ENCODE results near the gene SNX27.
A peak's percentile ranks its signal among the peaks of the same experiment; 100 is the strongest.
"Not testable (repeated sequence)": the region's sequence is repeated elsewhere in the genome, so short reads cannot be mapped to it uniquely, and the experiment has no call there.

Gene SNX27

DNA sequence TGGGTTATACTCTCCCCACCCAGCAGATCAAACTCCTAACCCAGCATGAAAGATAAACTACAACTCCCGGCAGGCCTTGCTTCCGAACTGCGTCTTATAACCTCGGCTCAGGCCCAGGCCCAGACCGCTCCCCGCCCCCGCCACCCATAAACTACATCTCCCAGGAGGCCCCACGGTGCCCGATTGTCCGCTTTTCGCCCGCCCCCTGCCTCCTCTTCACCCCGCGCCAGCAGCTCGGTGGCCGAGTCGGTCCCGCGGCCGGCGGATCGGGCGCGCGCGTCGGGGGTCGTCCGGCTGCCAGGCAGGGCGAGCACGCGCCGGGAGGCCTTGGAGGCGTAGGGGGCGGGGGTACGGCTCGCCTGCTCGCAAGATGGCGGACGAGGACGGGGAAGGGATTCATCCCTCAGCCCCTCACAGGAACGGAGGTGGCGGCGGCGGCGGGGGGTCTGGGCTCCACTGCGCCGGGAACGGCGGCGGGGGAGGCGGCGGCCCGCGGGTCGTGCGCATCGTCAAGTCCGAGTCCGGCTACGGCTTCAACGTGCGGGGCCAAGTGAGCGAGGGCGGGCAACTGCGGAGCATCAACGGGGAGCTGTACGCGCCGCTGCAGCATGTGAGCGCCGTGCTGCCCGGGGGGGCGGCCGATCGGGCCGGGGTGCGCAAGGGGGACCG, at the start of gene SNX27:
TSS of gene SNX27 (plus strand) at position 219 of the 669 bp plus-strand sequence. CDS start at position 371, 152 bp downstream.
- DNase-seq, result peak; percentile 94

DNA sequence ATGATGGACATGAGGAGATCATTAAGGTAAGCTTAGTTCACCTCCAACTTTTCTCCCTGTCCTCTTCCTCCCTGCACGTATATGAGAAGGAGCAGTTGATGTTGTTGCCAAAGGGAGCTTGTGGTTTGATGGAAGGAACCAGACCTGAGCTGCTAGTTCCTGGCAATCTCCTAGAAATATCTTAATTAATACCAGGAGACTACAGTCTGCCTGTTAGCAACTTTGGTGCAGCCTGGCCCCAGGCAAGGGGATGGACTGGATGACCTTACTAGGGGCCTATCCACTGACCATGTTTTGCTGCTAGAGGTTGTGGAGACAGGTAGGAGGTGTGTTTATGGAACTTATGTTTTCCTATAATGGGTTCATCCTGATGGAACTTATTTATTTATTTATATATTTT, 49.2 kb upstream of the SNX27 start:
- DNase-seq, result no peak

DNA sequence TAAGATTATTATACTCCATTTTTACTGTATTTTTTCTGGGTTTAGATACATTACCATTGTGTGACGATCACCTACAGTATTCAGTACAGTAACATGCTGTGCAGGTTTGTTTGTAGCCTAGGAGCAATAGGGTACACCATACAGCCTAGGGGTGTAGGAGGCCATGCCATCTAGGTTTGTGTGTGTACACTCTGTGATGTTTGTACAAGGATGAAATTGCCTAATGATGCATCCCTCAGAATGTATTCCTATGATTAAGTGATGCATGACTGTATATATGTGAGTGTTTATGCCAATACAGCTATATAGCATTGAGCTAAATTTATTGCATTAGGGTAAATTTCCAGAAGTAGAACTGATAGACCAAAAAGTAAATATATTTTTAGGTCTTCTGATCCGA, 48.5 kb upstream of the SNX27 start:
- no peak for DNase-seq

DNA sequence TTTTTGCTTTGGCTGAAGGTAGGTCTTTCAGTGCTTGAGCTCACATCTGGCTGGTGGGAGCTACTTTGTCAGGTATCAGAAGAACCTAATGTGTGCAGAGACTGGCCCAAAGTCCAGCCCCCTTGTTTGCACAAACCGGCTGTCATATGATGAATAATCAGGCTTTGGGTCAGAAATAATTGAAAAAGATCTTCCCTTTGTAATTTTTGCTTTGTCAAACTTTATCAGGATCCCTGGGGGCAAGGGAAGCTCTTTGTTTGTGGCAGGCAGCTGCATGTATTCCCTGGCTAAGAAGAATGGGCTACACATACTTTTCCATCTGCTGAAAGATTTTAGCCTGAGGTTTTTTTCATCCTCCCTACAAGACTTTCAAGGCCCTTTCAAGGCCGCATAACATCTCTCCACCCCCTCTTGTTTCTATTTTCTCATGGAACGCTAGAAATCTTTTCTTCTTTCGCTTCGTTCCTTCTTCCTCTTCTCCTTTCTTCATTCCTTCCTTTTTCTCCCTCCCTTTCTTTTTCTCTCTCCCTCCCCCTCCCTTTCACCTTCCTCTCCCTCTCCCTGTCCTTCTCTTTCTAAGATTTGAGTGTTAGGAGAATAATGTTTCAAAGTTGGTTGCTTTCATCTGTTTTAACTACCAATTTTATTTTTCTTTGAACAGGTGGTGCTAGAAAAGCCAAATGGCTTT, 46.2 kb upstream of the SNX27 start:
- DNase-seq, result no peak

DNA sequence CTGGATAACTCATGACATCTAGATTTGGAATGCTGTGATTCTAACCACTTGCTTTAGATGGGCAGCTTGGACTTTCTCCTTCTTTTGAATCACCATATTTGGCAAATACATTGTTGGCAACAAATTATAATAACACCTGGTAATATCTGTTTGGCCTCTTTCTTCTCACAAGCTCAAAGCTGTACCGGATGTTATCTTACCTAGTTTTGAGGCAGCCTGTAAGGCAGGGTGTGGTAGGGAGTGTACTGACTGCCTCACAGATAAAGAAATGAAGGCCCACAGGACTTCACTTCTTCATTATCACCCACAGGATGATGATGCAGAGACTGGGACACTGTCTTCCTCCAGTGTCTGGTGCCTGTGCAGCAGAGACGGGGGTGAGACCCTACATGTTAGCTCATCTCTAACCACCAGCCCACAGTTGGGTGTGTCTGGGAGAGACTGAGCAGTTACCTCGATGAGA, 43.2 kb upstream of the SNX27 start:
- DNase-seq, result peak; percentile 68

DNA sequence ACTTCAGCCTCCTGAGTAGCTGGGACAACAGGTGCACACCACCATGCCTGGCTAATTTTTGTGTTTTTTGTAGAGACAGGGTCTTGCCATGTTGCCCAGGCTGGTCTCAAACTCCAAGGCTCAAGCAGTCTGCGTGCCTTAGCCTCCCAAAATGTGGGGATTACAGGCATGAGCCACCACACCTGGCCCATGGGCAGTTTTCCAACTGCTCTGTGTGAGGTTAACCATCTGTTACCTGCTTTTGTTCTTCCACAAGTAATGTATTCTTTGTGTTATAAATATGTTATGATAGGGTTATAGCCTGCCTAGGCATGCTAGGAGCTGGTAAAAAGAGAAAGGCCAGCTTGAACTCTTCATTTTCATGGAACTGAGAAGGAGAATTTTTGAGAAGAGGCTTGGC, 41.0 kb upstream of the SNX27 start:
- no peak for DNase-seq

DNA sequence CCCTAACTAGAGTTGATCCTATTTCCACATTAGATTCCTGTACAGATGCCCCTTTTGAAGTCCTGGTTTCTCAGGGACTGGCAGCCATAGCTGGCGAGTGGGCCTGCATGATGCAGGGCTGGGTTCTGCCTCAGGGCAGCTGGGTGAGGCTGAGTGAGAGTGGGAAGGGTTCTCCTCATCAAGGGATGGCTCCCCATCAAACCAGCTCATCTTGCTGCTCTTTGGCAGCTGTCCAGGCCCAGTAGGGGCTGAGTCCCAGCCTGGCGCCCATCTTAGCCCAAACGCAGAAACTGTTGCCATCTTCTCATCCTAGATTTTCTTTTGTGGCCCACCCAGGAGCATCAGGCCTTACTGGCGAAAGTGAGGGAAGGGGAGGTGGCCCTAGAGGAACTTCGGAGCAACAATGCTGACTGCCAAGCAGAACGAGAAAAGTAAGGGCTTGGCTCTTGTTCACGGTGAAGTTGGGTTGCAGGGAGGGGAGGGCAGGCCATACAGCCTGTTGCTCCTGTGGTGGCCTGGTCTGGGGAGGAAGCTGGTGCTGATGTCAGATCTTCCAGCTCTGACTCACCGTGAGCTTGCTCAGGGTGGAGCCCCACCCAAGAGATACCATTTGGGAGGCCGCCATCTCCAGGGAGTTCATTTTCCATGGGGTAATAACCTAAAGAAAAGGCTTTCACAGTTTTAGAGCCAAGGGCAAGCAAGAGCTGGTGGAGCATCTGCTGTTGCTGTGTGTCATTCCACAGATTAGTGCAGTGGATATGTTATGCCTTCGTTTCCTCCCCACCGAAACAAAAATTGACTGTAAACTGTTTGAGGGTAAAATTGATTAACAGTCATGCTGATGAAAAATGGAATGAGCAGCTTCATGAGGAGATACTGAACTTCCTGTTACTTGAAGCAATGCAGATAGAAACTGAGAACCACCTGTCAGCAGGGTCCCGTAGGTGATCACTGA, 37.0 kb upstream of the SNX27 start:
- DNase-seq, result peak; percentile 63

DNA sequence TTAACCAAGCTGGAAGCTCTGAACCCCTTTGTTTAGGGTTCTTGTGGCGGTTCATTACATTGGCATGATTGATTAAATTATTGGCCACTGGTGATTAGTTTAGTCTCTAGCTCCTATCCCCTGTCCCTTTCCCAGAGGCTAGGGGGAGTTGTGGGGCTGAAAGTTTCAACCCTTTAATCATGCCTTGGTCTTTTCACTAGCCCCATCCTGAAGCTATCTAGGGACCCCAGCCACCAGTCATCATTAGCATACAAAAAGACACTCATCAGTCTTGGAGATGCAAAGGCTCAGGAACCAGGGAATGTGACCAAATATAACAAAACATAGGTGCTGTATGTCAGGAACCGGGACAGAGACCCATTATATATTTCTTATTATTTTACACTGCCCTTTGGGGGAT, 34.7 kb upstream of the SNX27 start:
- DNase-seq, result no peak

DNA sequence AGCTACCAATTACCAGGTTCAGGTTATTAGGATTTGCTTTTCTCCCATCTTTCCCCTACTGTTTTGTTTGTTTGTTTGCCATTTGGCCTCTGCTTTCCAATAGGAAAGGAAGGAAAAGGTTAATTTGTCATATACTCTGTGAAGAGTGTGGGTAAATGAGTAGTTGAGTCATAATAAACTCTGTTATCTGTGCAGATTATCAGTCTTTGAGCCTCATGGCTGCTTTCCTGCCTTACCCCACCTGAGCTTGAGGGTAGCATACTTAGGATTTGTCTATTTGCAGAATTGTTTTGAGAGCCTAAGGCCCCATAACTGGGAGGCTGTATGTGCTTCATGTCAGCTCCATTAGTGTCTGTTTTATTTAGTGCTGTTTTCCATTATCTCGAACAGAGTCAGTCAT, 32.9 kb upstream of the SNX27 start:
- no peak for DNase-seq

DNA sequence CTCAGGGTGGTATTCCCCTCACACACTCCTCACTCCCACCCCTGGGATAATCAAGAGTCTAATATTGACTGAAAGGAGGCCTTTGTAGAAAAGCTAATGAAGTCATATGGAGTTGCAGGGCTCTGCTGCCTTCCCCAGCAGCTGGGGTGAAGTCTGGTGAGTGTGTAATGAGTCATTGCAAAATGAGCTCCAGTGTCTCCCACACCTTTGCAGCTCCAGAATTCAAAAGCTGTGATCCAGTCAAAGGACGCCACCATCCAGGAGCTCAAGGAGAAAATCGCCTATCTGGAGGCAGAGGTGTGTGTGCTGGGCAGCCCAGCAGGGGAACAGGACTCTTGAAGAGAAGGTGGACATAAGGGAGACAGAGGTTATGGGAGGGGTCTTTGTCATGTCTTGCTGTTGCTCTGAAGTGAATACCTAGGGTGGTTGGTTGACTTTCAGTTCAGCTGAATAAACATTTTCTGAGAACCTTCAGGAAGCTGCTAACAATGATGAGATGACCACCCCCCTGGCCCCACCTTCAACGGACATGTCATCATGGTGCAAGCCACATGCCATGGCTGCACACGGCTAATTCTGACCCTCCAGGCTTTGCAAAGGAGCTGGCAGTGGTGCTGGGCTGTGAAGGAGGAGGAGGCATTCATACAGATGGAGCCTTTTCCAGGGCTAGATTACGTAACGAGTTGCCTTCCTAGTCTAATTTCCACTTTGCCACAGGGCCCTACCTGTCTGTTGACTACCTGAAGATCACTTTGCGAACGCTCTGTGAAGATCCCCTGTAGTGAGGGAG, 32.2 kb upstream of the SNX27 start:
- no peak for DNase-seq

DNA sequence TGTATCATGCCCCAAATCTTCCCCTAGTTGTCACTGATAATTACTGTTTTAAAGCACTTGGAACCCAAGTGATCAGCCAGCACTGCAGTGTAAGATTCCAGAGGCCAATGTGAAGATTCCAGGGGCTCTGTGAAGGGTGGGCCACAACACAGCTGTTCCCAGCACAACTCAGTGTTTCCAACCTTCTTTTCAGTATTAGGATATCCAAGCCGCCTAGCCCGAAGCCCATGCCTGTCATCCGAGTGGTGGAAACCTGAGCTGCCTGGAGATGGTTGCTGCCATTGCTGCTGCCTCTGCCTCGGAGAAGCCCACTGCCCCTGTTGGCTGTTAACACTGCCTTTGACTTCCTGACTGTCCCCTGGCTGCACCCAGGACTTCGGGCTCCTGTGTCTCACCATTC, 30.4 kb upstream of the SNX27 start:
- DNase-seq, result no peak

DNA sequence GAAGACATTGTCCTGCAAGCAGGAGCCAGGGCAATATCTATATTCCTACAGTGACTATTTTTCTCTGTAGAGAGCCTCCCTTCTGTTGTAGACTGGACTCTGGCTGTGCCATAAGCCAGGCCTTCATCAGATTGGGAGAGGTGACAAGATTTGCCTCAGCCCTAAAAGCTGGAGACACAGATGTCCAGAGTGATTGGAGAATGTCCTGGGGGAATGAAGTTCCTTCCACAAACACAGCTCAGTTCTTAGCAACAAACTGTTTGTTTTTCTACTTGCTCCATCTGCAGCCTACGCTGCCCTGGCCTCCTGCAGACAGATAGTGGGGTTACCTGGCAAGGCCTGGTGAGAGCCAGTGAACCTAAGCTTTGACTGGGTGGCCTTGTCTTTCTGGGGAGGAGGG, 29.9 kb upstream of the SNX27 start:
- DNase-seq, result no peak

DNA sequence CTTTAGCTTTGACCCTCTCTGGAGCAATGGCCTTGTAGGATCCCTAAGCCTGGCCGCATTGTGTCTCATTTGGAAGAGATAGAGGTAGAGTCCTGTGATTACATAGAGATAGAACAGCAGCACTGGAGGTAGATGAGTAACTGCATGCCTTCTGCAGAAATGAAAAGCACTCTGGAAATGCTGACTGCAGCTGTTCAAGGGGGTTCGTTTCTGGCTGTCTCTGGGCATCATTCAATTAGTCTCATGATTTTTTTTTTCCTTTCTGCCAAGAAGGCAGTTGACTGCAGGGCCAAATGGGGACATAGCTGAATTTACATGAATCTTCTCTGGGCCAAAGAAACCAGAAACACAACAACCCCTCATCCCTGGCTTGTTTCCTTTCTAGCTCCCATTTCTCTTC, 28.1 kb upstream of the SNX27 start:
- DNase-seq, result no peak

DNA sequence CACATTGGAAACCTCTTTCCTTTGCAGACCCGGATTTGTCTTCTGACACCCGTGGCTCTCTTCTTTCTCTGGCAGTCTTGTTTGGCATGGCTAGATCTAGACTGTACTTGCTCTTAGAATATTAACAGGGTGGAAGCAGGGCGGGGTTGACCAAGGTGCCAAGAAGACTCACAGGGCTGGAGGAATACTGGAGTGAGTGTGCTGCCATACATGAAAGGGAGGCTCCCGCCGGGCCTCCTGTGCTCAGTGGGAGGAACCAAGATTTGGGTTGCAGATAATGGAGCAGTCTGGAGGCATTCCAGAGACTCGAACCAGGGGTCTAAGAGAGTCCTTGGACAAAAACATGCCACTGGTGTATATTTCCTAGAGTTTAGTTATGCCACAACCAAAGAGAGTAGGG, 27.6 kb upstream of the SNX27 start:
- no peak for DNase-seq

DNA sequence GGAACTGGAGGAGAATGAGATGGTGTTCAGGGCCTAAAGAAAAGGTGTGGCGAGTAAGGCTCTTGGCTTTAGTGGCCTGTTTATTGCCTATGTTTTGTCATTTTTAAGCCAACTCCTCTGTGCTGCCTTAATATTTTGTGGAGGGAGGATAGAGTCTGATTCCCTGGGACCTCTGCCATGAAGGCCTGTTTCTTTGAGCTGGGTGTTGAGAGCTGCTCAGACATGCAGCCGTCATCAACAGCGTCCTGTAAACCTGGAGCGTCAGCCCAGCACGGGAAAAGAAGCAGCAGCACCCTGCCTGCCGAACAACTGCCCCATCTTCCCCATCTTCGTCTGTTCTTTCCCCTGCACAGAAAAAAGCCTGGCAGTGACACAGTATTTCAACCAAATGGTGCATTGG, 27.1 kb upstream of the SNX27 start:
- no peak for DNase-seq

DNA sequence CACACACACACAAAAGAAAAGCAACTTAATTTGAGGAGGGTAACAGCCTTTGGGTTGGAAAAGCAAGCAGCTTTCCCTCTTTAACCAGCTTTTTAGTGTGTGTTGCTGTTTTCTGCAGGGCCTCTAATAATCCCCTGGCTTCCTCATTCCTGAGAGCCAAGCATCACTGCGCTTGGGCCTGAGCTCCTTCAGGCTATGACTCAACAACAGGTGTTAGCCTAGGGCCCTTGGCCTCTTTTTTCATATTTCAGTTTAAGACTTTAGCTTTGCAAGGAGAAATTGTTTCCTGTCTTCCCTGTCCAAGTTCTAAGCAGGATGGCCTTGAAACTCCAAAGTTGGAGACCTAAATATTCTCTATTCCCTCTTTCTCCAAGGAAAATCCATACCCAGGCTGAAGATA, 26.2 kb upstream of the SNX27 start:
- DNase-seq, result no peak

DNA sequence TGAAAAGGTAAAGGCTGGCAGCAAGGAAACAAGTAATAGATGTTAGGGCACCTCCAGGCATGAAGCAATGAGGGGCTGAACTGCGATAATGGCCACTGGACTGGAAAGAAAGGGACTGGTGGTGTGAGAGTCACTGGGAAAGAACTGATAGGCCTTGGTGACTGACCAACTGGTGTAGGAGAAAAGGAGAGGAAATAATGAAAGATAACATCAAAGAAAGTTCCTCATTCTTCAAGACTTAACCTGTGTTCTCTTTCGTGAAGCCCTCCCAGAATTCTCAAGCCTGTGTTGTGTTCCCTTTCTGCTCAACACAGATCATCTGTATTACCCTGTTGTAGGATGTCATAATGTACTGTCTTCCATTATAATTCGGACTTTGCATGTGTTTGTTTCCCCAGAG, 20.9 kb upstream of the SNX27 start:
- DNase-seq, result no peak

DNA sequence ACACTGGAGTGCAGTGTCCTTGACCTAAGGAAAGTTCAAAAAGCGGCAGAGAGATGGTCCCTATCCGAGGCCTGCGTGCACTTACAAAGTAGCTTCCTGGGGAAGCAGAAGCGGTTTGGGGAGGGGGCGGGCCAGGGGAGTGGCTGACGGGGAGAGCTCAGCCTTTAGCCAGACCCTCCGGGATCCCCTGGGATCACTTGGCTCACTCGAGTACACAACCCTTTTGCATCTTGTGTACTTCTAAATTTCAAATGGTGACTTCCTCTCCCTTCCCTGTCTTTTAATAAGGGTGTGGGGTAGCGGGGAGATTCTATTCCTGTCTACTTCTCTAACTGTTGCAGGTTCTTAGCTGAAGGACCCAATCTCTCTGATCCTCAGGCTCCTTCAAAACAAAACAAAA, 18.1 kb upstream of the SNX27 start:
- DNase-seq, result no peak

DNA sequence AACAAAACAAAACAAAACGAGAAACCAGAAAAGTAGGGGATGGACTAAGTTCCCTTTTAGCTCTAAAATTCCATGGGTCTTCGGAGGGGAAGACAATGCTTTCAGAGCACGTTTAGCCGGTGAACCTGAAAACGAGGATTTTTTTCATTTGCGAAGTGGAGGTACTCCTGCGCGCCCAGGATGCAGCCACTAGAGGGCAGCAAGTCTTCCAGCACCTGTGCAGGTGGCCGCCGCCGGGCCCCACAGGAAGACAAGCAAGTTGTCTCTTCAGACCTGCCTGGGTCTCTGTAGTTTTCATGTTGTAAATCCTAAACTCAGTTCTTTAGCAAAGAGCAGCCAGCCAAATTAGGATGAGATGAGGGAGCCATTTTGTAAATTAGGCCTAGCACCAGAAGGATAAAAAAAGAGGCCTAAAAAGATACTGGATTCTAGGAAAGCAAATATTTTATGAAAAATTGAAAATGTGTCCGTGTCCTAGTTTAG, 17.7 kb upstream of the SNX27 start:
- DNase-seq, result peak; percentile 94

DNA sequence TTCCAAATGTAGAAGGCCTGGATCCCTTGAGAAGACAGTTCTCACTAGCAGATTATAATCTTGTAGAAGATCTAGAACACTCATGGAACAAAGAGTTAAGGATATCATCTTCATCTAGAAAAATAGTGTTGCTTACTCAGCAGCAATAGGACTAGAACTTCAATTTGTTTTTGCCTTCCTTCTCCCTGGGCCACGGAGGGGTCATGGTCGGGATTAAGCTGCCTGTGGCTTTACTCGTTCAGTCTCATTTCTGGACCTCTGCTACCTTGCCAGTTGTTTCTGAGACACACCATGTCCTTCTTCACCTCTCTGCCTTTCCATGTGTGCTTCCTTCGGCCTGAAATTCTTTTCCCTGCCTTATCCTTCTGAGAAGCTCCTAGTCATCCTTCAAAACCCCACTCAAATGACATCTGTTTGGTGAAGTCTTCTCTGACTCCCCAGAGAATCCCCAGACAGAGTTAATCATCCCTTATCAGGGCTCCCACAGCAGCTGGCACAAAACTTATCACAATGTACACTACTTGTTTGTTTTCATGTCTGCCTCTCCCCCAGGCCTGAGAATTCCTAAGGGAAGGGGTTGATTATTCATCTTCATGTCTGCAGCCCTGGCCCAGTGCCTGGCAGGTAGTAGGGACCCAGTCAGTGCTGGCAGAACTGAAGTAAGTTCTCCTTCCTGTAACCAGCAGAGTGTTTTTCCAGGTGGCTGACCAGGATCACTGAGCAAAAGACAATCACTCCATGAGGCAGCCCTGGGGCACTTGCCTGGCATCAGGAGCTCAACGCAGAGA, 15.5 kb upstream of the SNX27 start:
- no peak for DNase-seq

DNA sequence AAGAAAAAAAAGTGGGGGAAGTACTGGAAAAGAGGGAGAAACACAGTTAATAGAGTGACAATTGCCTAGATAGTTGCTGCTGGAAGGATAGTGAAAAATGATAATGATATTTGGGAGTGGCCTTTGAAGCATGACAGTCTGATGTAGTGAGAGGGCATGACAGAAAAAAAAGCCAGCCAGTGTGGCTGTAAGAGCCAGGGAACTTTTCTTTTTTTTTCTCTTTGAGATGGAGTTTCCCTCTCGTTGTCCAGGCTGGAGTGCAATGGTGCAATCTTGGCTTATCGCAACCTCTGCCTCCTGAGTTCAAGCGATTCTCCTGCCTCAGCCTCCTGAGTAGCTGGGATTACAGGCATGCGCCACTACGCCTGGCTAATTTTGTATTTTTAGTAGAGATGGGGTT, 9.3 kb upstream of the SNX27 start:
- DNase-seq, result not testable (repeated sequence)

DNA sequence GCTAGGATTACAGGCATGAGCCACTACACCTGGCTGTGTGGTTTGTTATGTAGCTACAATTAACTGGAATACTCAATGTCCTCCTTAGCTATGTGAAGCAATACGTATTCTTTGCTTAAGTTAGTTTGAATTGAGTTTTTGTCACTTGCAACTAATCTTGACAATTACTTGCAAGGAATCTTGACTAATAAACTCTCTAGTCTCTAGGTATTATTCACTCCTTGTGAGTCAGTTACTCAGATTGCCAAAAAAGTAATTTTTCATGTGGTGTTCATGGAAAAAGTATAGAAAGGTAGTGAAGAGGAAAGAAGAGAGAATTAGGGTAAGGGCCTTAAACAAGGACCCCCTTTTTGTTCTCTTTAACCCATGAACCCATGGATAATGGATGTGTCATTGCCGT, 7.6 kb upstream of the SNX27 start:
- DNase-seq, result no peak
